GM21825 (cell line): Measurements from ENCODE around the gene EBF4.

ENCODE experiments used
- ATAC-seq: cut with Tn5 transposase; IDR thresholded peaks from one replicate; pipeline ENCODE4 v1.9.1; 2021; ENCODE audit warnings: mild to moderate bottlenecking, moderate library complexity; ENCODE audit not compliant: unreplicated experiment

The EBF4 gene

DNA sequence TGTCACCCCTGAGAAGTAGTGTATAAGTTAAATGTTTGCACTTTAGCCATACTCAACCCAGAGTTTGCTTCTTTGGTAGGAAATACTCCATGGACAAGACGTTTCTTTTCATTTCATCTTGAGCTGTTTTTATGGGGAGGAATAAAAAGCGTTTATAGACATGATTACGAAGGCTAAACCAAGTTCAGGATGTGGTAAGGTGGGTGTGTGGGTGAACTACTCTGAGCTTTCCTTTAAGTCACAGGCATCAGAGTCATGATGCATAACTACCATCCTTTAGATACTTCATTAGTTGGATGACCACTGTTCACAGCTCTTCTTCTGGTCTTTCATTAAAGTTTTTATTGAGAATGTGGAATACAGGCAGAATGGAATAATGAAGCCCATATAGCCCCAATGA, 48.9 kb downstream of the EBF4 start:
- ATAC-seq: no peak

GRCh38 chr20:2741881-2742280, 49.3 kb downstream of the EBF4 start:
- ATAC-seq: no peak

GRCh38 chr20:2742431-2742830, 49.9 kb downstream of the EBF4 start:
- no peak for ATAC-seq

- no peak for ATAC-seq
Observed at GRCh38 chr20:2742934-2743559, 50.5 kb downstream of the EBF4 start.

DNA sequence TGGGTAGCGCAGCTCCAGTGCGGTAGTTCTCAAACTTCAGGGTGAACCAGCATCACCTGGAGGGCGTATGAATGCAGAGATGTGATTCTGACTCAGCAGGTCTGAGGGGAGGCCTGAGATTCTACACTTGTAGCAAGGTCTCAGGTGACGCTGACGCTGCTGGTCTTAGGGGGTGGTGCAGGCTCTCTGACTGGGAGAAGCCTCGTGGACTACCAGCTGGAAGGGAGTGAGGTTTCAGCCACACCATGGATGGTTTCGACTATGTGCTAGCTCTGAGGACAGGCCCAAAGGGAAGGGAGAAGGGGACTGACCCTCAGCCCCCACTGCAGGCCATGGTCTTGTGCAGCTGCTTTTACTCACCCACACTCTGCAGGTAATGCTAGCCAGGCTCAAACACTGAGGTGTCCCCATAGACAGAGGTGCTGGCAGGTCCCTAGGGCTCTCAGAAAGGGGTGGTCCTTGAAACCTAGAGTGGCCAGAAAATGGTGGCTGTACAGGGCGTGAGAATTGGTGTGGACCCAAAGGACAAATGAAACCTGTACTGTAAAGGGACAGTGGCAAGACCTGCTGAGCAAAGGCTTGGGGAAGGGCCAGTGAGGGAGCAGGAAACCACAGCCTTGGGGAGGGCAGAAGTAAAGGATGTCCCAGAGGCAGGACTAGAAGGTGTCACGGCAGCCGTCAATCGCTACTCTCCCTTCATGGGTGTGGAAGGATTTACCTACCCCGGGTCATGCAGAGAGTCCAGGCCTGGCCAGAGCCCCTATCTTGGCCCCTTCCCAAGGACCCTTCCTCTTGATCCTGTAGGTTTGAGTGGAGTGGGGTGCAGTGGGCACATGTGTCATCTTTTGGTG, 52.7 kb downstream of the EBF4 start:
- ATAC-seq: no peak

DNA sequence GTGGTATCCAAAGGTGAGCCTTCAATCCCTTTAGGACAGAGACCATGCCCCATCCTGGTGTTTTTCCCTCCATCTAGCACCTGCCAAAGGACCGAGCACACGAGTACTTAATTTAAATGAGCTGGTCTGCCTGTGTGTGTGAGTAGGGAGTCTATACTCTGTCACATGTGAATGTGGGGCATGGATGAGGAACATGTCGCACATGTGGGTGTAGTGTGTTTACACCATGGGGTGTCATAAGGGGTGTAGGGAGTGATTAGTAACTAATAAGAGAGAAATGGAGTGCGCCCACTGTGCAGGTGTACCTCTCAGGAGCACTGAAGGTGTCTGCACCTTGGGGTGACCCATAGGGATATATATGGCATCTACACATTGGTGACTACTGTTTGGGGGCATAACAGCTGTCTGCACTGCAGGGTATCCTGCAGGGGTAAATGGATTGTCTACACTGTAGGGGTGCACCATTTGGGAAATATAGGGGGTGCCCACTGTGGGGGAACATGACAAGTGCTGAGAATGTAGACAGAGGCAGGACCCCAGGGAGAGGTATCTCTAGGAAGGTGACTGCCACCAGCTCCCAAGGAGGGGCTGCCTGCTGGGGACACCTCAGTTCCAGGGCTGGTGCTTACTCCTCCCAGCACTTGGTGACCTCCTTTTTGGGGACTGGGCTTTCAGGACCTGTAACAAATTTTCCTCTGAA, 53.5 kb downstream of the EBF4 start:
- ATAC-seq: no peak

DNA sequence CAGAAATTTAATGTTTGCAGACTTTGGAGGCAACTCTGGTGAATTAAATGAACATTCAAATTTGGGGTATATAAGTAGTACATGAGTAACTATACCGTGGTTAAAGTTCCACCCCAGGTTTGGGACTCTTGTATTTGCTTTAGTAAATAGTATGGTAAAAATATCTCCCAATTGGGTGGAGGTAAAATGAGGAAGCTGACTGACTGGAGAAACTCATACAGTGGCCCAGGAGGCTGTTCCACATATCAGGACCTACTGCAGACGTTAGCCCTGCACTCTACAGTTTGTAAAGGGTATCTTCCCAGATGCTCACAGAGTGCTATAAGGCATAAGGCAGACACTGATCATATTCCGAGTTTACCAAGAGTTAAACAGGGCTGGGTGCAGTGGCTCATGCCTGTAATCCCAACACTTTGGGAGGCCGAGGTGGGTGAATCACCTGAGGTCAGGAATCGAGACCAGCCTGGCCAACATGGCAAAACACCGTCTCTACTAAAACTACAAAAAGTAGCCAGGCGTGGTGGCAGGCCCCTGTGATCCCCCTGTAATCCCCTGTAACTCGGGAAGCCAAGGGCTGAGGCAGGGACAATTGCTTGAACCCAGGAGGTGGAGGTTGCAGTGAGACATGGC, 54.2 kb downstream of the EBF4 start:
- no peak for ATAC-seq

GRCh38 chr20:2747676-2748235, 55.2 kb downstream of the EBF4 start:
- ATAC-seq: no peak

- ATAC-seq: no peak
Observed at GRCh38 chr20:2748551-2749342, 56.2 kb downstream of the EBF4 start.

DNA sequence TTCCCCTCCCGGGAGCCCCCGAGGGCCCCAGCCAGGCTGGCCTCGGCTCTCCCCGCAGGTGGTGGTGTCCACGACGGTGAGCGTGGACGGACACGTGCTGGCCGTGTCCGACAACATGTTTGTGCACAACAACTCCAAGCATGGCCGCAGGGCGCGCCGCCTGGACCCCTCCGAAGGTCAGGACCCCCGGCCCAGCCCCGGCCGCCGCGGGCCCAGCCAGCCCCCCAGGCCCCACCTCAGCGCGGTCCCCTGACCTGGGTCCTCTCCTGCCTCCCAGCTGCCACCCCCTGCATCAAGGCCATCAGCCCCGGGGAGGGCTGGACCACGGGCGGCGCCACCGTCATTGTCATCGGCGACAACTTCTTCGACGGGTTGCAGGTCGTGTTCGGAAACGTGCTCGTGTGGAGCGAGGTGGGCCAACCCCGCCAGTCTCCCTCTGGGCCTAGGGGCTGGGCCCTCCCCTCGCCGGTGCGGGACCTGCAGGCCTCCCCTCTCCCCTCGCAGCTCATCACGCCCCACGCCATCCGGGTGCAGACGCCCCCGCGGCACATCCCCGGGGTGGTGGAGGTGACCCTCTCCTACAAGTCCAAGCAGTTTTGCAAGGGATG, 56.9 kb downstream of the EBF4 start:
- ATAC-seq: no peak

GRCh38 chr20:2749951-2750490, 57.4 kb downstream of the EBF4 start:
- no peak for ATAC-seq

GRCh38 chr20:2750491-2751251, 58.1 kb downstream of the EBF4 start:
- no peak for ATAC-seq

DNA sequence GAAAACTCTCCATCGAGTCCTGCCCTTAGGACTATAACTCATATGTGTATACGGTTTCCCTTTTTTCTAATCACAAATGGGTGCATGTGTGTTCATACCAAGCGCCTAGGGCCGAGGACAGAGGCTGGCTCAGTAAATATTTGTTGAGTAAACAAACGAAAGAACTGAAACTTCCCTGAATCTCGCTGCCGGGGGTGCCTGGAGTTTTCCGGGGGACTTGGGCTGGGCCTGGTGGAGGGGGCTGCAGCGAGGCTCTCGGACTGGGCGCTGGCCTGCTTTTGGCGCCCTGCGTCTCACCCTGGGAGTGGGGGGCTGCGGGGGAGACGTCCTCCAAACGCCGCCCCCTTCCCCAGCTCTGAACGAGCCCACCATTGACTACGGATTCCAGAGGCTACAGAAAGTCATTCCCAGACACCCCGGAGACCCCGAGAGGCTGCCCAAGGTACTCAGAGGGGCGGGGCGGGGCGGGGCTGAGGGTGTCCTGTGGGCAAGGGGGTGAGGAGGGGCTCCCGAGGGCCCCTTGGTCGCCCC, 58.8 kb downstream of the EBF4 start:
- no peak for ATAC-seq

DNA sequence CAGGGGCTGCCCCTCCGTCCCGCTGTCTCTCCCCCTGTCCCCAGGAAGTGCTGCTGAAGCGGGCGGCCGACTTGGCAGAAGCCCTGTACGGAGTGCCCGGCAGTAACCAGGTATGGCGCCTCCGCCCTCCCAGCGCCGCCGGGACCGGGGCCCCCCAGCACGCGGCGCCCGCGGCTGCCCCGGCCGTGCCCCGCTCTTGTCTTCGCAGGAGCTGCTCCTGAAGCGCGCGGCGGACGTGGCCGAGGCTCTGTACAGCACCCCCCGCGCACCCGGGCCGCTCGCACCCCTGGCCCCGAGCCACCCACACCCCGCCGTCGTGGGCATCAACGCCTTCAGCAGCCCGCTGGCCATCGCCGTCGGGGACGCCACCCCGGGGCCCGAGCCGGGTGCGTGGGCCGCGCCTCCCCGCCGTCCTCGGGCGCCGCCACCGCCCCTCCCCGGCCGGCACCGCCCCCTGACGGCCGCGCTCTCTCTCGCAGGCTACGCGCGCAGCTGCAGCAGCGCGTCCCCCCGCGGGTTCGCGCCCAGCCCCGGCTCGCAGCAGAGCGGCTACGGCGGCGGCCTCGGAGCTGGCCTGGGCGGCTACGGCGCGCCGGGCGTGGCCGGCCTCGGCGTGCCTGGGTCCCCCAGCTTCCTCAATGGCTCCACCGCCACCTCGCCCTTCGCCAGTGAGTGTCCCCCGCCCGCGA, 59.4 kb downstream of the EBF4 start:
- ATAC-seq: no peak

DNA sequence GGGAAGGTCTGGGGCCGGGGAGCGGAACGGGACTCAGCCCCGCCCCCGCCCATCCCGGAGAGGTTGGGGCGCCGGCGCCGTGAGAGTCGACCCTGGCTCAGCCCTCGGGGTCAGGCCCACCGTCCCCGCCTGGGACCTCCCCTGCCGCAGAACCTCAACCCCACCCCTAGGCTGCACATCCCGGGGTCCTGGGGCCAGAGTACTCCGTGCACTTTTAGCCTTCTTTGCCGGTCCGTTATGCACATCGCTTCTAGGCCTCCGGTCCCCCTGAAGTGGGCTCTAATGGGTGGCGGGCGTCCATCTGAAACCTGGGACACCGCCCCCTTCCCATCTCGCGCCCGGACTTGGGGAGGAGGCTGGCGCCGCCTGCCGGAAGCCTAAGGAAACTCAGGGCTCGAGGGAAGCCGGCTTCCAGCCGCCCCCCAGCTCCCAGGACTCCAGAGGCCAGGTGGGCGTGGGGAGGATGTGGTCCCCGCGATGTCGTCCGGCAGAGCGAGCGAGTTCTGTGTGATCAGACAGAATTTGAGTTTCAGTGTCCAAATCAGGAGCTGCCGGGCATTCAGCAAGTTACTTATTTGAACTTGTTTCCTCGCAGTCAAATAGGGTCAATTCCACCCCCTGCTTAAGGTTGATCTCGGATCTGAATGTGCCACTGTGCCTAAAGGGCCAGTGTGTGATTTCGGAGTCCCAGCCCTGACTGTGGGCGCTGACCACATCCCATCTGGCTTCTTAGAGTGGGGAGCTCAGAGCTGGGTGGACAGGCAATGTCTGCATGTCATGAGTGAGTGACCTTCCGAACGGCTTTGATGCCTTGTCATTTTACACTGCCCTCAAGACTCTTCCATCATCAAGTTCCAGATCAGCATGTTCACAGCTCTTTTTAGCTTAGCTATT, 60.2 kb downstream of the EBF4 start:
- ATAC-seq: no peak

GRCh38 chr20:2753461-2754040, 61.0 kb downstream of the EBF4 start:
- no peak for ATAC-seq

DNA sequence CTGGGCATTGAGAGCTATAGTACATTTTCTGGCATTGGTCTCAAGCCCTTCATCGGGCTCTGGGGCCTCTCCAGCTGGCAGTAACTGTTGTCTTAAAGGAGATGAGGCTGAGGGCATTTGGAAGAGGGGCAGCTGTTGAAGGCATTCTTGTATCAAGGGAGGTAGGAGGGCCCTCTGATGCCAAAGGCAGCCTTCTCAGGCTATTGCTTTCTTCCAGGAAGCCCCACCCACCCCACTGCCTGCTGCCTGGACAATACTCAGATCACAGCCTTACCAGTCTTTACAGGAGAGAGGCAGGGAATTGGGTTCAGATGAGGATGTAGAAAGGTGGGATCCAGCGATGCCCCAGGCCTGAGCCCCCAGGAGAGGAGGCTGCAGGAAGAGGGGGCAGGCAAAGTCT, 61.8 kb downstream of the EBF4 start:
- no peak for ATAC-seq
